ENCODE measurements around the gene GRID1.

DNA sequence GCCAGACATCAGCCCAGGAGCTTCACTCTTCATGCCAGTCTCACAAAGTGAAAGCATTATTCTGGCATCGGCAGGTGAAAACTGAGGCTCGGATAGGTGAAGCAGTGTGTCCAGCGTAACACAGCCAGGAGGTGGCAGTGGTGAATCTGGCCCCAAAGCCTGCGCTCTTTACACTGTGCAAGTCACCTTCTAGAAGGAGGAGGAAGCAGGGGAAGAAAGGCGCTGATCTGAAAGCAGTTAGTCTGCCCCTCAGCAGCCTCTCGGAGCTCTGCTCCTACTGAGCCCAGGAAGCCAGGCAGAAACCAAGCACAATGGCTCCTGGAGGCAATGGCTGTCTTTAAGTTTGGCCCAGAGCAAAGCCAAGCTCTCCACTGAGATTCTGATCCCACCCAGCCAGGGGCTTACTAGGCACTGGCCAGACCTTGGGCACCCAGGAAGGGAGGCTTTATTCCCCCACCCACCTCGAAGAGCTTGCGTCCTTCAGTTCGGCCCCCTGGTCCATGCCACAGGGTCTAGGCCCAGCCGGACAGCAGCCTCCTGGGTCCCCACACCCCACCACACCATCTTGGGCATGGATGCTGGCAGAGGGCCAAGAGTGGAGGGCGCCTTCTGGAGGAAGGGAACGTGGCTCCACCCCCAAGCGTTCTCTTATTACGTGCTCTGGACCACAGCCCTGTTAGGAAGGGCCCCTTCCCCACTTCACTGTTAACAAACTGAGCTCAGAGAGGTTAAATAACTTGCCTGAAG is 104.5 kb downstream of the GRID1 start:
- no peak for TF ChIP-seq EZH2phosphoT487 (IDR thresholded peaks at IDR 0.05; ENCODE audit: insufficient read depth, low read depth)
- TF ChIP-seq EZH2 (IDR thresholded peaks at IDR 0.05; ENCODE audit: insufficient read depth, poor library complexity, severe bottlenecking) = no peak
